Esophagus squamous epithelium (tissue), 5 donors: ENCODE measurements around the gene CXCL3. TPM values are rescaled to one million over a fixed set of nuclear protein-coding genes. Genes with fewer than 3 reads are reported as not detected.

ENCODE experiments used
- DNase-seq: peaks from one replicate; lab custom pipeline; 2025; lab: John Stamatoyannopoulos, UW
- H3K27ac ChIP-seq, 4 donors: fragments of 200-600 bp; sonication (generic); one replicate each; pipeline ENCODE4 v1.5.1; 2016 to 2019; ENCODE audit warnings: mild to moderate bottlenecking in 1 of 4
- H3K27me3 ChIP-seq, 4 donors: fragments of 200-600 bp; sonication (generic); 1 replicate in 3 of 4; 2 replicates in 1 of 4; pipeline versions ENCODE4 v1.5.1 to v1.6.0; 2017 to 2021; ENCODE audit warnings: antibody characterized with exemption in 1 of 4
- H3K36me3 ChIP-seq, 3 donors: fragments of 200-600 bp; sonication (generic); one replicate each; pipeline ENCODE4 v1.5.1; 2016 to 2019
- H3K4me1 ChIP-seq, 3 donors: fragments of 200-600 bp; sonication (generic); one replicate each; pipeline ENCODE4 v1.5.1; 2017 to 2019
- H3K4me3 ChIP-seq, 4 donors: fragments of 200-600 bp; sonication (generic); 1 replicate in 3 of 4; 2 replicates in 1 of 4; pipeline ENCODE4 v1.5.1; 2016 to 2019; ENCODE audit warnings: mild to moderate bottlenecking in 2 of 4, moderate library complexity in 1 of 4
- H3K9me3 ChIP-seq, 3 donors: fragments of 200-600 bp; sonication (generic); one replicate each; pipeline ENCODE4 v1.5.1; 2016 to 2019
- POLR2A ChIP-seq, 4 donors: fragments of 450-650 bp; IDR thresholded peaks; one replicate each; pipeline ENCODE4 v1.6.1; 2017; ENCODE audit warnings: antibody characterized with exemption in 4 of 4, mild to moderate bottlenecking in 4 of 4, moderate library complexity in 3 of 4
- WGBS, 2 donors: methylation state at CpG; one replicate each; pipeline ENCODE4 v1.1.5; 2018; 5-methylcytosine and 5-hydroxymethylcytosine counted together
- intact Hi-C: fragments of 100-400 bp; cut with DNase I; formaldehyde crosslinking; loops from one replicate; pipeline ENCODE4 v1.15.0; 2022
- total RNA-seq, 4 donors: library from RNA; depleted of rRNA; stranded (reverse); fragments of >200 nt; gene quantifications; one replicate each; pipeline ENCODE4 v1.1.0, GENCODE V29; 2016
- TF ChIP-seq, protein P1 (sequence below), 6 experiments: fragments of 450-650 bp in 4 of 6; fragments of 200-600 bp in 2 of 6; sonication (generic) in 2 of 6; IDR thresholded peaks; one replicate each; pipeline ENCODE4 v1.5.1; 2016 to 2019; ENCODE audit warnings: antibody characterized with exemption in 6 of 6, mild to moderate bottlenecking in 4 of 6, moderate library complexity in 4 of 6
- donor health status: DM: yes; HTN: yes; CAD: no.

Gene CXCL3
- total RNA-seq, 4 donors from 2014 or later, result 3.2 TPM; not detected in 3

- intact Hi-C loops, result no loop called here
- Histone ChIP-seq H3K36me3 (no peaks in the 10 kb centered on the region), H3K9me3 (no peaks in the 10 kb centered on the region), H3K4me1 (peaks cover 0 to 24% (median 4%) of the 10 kb centered on the region in 3 donors), H3K27ac (peak overlapping the region in 3 of 4 donors; percentile 13 to 63 (median 62)), H3K27me3 (peaks cover 0 to 11% (median 0%) of the 10 kb centered on the region in 4 donors), H3K4me3 (peak overlapping the region; percentile 47 to 79 (median 62))
- no peak for TF ChIP-seq POLR2A (IDR thresholded peaks at IDR 0.05)
- TF ChIP-seq, protein P1, sequence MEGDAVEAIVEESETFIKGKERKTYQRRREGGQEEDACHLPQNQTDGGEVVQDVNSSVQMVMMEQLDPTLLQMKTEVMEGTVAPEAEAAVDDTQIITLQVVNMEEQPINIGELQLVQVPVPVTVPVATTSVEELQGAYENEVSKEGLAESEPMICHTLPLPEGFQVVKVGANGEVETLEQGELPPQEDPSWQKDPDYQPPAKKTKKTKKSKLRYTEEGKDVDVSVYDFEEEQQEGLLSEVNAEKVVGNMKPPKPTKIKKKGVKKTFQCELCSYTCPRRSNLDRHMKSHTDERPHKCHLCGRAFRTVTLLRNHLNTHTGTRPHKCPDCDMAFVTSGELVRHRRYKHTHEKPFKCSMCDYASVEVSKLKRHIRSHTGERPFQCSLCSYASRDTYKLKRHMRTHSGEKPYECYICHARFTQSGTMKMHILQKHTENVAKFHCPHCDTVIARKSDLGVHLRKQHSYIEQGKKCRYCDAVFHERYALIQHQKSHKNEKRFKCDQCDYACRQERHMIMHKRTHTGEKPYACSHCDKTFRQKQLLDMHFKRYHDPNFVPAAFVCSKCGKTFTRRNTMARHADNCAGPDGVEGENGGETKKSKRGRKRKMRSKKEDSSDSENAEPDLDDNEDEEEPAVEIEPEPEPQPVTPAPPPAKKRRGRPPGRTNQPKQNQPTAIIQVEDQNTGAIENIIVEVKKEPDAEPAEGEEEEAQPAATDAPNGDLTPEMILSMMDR (IDR thresholded peaks at IDR 0.05), result no peak
- no peak for DNase-seq
- 20 to 23% methylated on average over 4 of the region's 4 CpGs for WGBS, 2 donors
Observed at GRCh38 chr4:74039315-74039763, 850 bp upstream of the CXCL3 start.

- Histone ChIP-seq H3K36me3 (no peaks in the 10 kb centered on the region), H3K27ac (peak overlapping the region; percentile 13 to 63 (median 58)), H3K27me3 (peaks cover 0 to 11% (median 0%) of the 10 kb centered on the region in 4 donors), H3K4me1 (peaks cover 0 to 24% (median 4%) of the 10 kb centered on the region in 3 donors), H3K9me3 (no peaks in the 10 kb centered on the region), H3K4me3 (peak overlapping the region; percentile 47 to 79 (median 62))
- no peak for DNase-seq
- intact Hi-C loops, result no loop called here
- TF ChIP-seq, protein P1 (IDR thresholded peaks at IDR 0.05), result no peak
- TF ChIP-seq POLR2A (IDR thresholded peaks at IDR 0.05), result no peak
- WGBS, 2 donors, result 4 to 43% methylated on average over 1 to 5 of the region's 17 CpGs
Observed at GRCh38 chr4:74038086-74038424, 434 bp downstream of the CXCL3 start.

- H3K36me3 ChIP-seq, result no peaks in the 10 kb centered on the region
- H3K4me1 ChIP-seq, result peaks cover 0 to 24% (median 4%) of the 10 kb centered on the region in 3 donors
- no peaks in the 10 kb centered on the region for H3K9me3 ChIP-seq
- WGBS, 2 donors, result 41 to 43% methylated on average over 4 of the region's 4 CpGs
- TF ChIP-seq, protein P1 (IDR thresholded peaks at IDR 0.05), result no peak
- no peak for TF ChIP-seq POLR2A (IDR thresholded peaks at IDR 0.05)
- DNase-seq, result no peak
- peak overlapping the region; percentile 47 to 79 (median 62) for H3K4me3 ChIP-seq
- H3K27ac ChIP-seq, result no peak overlapping the region
- intact Hi-C loops, result no loop called here
- peaks cover 0 to 11% (median 0%) of the 10 kb centered on the region in 4 donors for H3K27me3 ChIP-seq
Observed at GRCh38 chr4:74037076-74037955, 1.2 kb downstream of the CXCL3 start.

- Histone ChIP-seq H3K27ac (no peak overlapping the region), H3K9me3 (no peaks in the 10 kb centered on the region), H3K36me3 (no peaks in the 10 kb centered on the region), H3K27me3 (peaks cover 0 to 11% (median 0%) of the 10 kb centered on the region in 4 donors), H3K4me3 (no peak overlapping the region), H3K4me1 (peaks cover 0 to 13% (median 4%) of the 10 kb centered on the region in 3 donors)
- intact Hi-C loops, result no loop called here
- TF ChIP-seq, protein P1 (IDR thresholded peaks at IDR 0.05), result no peak
- TF ChIP-seq POLR2A (IDR thresholded peaks at IDR 0.05), result no peak
- no peak for DNase-seq
Observed at GRCh38 chr4:74033739-74034138, 4.8 kb downstream of the CXCL3 start.

DNA sequence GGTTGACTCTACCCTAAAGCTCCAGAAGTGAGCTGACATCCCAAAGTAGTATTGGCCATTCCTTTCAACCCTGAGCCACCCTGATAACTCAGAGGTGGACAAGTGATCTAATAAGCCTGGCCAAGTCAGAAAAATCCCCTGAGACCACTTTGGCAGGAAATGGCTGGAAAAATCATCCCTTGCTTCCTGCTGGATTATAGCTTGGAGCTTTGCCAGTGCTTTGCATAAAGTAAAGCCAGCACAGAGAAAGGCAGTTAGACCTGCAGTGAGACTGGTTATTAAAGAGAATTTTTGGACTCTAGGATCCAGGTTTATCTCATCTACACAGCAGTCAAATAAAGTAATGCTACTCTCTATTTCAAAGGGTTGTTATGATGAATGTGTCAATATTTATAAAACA is 6.4 kb downstream of the CXCL3 start:
- Histone ChIP-seq H3K9me3 (no peaks in the 10 kb centered on the region), H3K27ac (no peak overlapping the region), H3K27me3 (peaks cover 0 to 3% (median 0%) of the 10 kb centered on the region in 4 donors), H3K36me3 (no peaks in the 10 kb centered on the region), H3K4me1 (no peaks in the 10 kb centered on the region), H3K4me3 (no peak overlapping the region)
- no peak for DNase-seq
- intact Hi-C loops, result no loop called here
- TF ChIP-seq, protein P1 (IDR thresholded peaks at IDR 0.05), result no peak
- no peak for TF ChIP-seq POLR2A (IDR thresholded peaks at IDR 0.05)
